Limb (tissue), 2 donors: Measurements from ENCODE around the gene PLXND1.
"Not testable (repeated sequence)": the region's sequence is repeated elsewhere in the genome, so short reads cannot be mapped to it uniquely, and the experiment has no call there.

Experiments
- DNase-seq, 2 donors: peaks; one replicate each; pipeline ENCODE4 v3.0.0-alpha.2; 2016; ENCODE audit errors: extremely low spot score in 2 of 2

Gene PLXND1

GRCh38 chr3:129606636-129607390, at the start of gene PLXND1:
Gene PLXND1, minus strand, starts transcription at chr3:129606676. Its CDS starts 37 bp downstream, at chr3:129606639.
- peak; percentile 68 to 82 for DNase-seq

GRCh38 chr3:129655291-129655700, 48.8 kb upstream of the PLXND1 start:
- DNase-seq, result no peak

GRCh38 chr3:129654131-129654530, 47.7 kb upstream of the PLXND1 start:
- no peak for DNase-seq

- no peak for DNase-seq
Measured at GRCh38 chr3:129653019-129653418, 46.5 kb upstream of the PLXND1 start.

- peak in 1 of 2 donors; percentile 48 for DNase-seq
Measured at GRCh38 chr3:129651435-129652202, 45.1 kb upstream of the PLXND1 start.

GRCh38 chr3:129650256-129650872, 43.9 kb upstream of the PLXND1 start:
- peak; percentile 66 to 77 for DNase-seq

- no peak for DNase-seq
Measured at GRCh38 chr3:129648391-129648790, 41.9 kb upstream of the PLXND1 start.

GRCh38 chr3:129645286-129645685, 38.8 kb upstream of the PLXND1 start:
- no peak for DNase-seq

GRCh38 chr3:129644836-129645235, 38.4 kb upstream of the PLXND1 start:
- no peak for DNase-seq

GRCh38 chr3:129641567-129642260, 35.2 kb upstream of the PLXND1 start:
- not testable (repeated sequence) for DNase-seq

- DNase-seq, result not testable (repeated sequence)
Measured at GRCh38 chr3:129640985-129641384, 34.5 kb upstream of the PLXND1 start.

- DNase-seq, result no peak
Measured at GRCh38 chr3:129638481-129638880, 32.0 kb upstream of the PLXND1 start.

- DNase-seq, result no peak
Measured at GRCh38 chr3:129636082-129636481, 29.6 kb upstream of the PLXND1 start.

- no peak for DNase-seq
Measured at GRCh38 chr3:129635656-129636055, 29.2 kb upstream of the PLXND1 start.

GRCh38 chr3:129633751-129634481, 27.4 kb upstream of the PLXND1 start:
- no peak for DNase-seq

- no peak for DNase-seq
Measured at GRCh38 chr3:129632977-129633376, 26.5 kb upstream of the PLXND1 start.

GRCh38 chr3:129632556-129632955, 26.1 kb upstream of the PLXND1 start:
- DNase-seq, result no peak

- no peak for DNase-seq
Measured at GRCh38 chr3:129632056-129632455, 25.6 kb upstream of the PLXND1 start.

- DNase-seq, result peak in 1 of 2 donors; percentile 21
Measured at GRCh38 chr3:129629011-129629410, 22.5 kb upstream of the PLXND1 start.

GRCh38 chr3:129628169-129628522, 21.7 kb upstream of the PLXND1 start:
- DNase-seq, result no peak
